K562 (cell line): Measurements from ENCODE around the gene UBA1.

Experiments
- ELF1 ChIP-seq: fragments of 200-800 bp; sonication (Bioruptor generic); IDR thresholded peaks from 2 replicates; pipeline ENCODE4 v1.6.1; 2016; ENCODE audit warnings: missing genetic modification characterization, missing compliant biosample characterization
- FOXK2 ChIP-seq, 2 experiments: fragments of 450-650 bp; IDR thresholded peaks in 1 of 2; conservative IDR thresholded peaks in 1 of 2; 2 replicates each; pipeline ENCODE4 v1.6.1; 2016; ENCODE audit warnings: low read depth in 2 of 2, mild to moderate bottlenecking in 1 of 2
- FUS ChIP-seq: fragments of 200-400 bp; formaldehyde crosslinking; optimal IDR thresholded peaks from 2 replicates; pipeline ENCODE3; 2017; ENCODE audit warnings: low read depth, low read length
- IRF2 ChIP-seq: sonication (generic); formaldehyde crosslinking; IDR thresholded peaks from 2 replicates; pipeline ENCODE4 v1.8.1; 2022; ENCODE audit warnings: mild to moderate bottlenecking, missing genetic modification reagents
- POLR2A ChIP-seq: fragments of 450-650 bp; conservative IDR thresholded peaks from 2 replicates; pipeline ENCODE4 v1.6.1; 2016
- SIX5 ChIP-seq, 2 experiments: IDR thresholded peaks; 2 replicates each; pipeline ENCODE4 v1.6.1; 2011; ENCODE audit warnings: low read length in 2 of 2, borderline replicate concordance in 1 of 2, low read depth in 1 of 2, mild to moderate bottlenecking in 1 of 2, moderate library complexity in 1 of 2; ENCODE audit not compliant: insufficient read depth in 1 of 2
- ZKSCAN1 ChIP-seq: fragments of 150-350 bp; IDR thresholded peaks from 2 replicates; pipeline ENCODE4 v1.6.1; 2016; ENCODE audit warnings: low read depth, low read length
- ZNF23 ChIP-seq: fragments of 250-450 bp; sonication (Bioruptor Pico); IDR thresholded peaks from 2 replicates; pipeline ENCODE4 v1.4.0; 2020; ENCODE audit warnings: mild to moderate bottlenecking
- ZNF311 ChIP-seq: fragments of 250-450 bp; sonication (Bioruptor Pico); IDR thresholded peaks from 2 replicates; pipeline ENCODE4 v1.4.0; 2020; ENCODE audit warnings: mild to moderate bottlenecking, moderate library complexity
- ZNF764 ChIP-seq: fragments of 250-450 bp; sonication (Bioruptor Pico); IDR thresholded peaks from 2 replicates; pipeline ENCODE4 v1.4.0; 2020; ENCODE audit warnings: low read depth, mild to moderate bottlenecking, moderate library complexity
- TF ChIP-seq, protein P1 (sequence below): sonication (generic); formaldehyde crosslinking; IDR thresholded peaks from 2 replicates; pipeline ENCODE4 v1.4.0; 2020; ENCODE audit warnings: mild to moderate bottlenecking, missing genetic modification reagents
- TF ChIP-seq, protein P2 (sequence below): sonication (generic); formaldehyde crosslinking; IDR thresholded peaks from 2 replicates; pipeline ENCODE4 v1.8.1; 2023; ENCODE audit warnings: mild to moderate bottlenecking, missing genetic modification reagents
- TF ChIP-seq, protein P3 (sequence below): fragments of 250-450 bp; sonication (Bioruptor Pico); IDR thresholded peaks from 2 replicates; pipeline ENCODE4 v1.4.0; 2020; ENCODE audit warnings: mild to moderate bottlenecking, moderate library complexity
- TF ChIP-seq, protein P4 (sequence below), 2 experiments: fragments of 450-650 bp; formaldehyde crosslinking in 1 of 2; IDR thresholded peaks; 2 replicates each; pipeline versions ENCODE4 v1.4.0 to v1.6.1; 2014 to 2020; ENCODE audit warnings: mild to moderate bottlenecking in 2 of 2, borderline replicate concordance in 1 of 2, low read depth in 1 of 2

DNA sequence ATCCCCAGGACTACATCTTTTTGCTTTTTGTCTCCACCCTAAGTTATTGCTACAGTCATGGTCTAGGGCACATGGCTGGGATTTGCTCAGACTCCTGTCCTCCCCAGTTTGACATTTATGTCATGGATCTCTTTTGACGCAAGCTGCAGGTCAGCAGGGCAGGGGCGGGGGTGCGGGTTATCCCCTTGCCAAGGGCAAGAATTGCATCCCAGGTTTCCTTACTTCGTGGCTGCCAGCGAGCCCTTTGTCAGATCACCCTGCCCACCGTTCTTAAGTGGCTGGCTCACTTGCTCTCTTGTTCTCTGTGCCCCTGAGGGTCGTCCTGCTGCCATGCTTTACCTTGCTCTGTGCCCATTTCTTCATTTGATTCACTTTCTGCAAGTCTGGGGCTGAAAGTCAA is 21.1 kb upstream of the UBA1 start:
- TF ChIP-seq ZKSCAN1 (no peak), FOXK2 (conservative IDR thresholded peaks at IDR 0.05 in 1 of 2, IDR thresholded peaks at IDR 0.05 in 1 of 2; ENCODE audit: low read depth in 2 of 2) (no peak), SIX5 (IDR thresholded peaks at IDR 0.05; ENCODE audit: borderline replicate concordance in 1 of 2, insufficient read depth in 1 of 2, low read depth in 1 of 2, low read length in 2 of 2) (no peak), IRF2 (no peak), ELF1 (no peak), ZNF311 (no peak), ZNF23 (CRISPR knock-in tag) (no peak), ZNF764 (CRISPR knock-in tag) (no peak), POLR2A (no peak), FUS (no peak)
- TF ChIP-seq, protein P1, sequence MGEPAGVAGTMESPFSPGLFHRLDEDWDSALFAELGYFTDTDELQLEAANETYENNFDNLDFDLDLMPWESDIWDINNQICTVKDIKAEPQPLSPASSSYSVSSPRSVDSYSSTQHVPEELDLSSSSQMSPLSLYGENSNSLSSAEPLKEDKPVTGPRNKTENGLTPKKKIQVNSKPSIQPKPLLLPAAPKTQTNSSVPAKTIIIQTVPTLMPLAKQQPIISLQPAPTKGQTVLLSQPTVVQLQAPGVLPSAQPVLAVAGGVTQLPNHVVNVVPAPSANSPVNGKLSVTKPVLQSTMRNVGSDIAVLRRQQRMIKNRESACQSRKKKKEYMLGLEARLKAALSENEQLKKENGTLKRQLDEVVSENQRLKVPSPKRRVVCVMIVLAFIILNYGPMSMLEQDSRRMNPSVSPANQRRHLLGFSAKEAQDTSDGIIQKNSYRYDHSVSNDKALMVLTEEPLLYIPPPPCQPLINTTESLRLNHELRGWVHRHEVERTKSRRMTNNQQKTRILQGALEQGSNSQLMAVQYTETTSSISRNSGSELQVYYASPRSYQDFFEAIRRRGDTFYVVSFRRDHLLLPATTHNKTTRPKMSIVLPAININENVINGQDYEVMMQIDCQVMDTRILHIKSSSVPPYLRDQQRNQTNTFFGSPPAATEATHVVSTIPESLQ (CRISPR knock-in tag): no peak
- TF ChIP-seq, protein P2, sequence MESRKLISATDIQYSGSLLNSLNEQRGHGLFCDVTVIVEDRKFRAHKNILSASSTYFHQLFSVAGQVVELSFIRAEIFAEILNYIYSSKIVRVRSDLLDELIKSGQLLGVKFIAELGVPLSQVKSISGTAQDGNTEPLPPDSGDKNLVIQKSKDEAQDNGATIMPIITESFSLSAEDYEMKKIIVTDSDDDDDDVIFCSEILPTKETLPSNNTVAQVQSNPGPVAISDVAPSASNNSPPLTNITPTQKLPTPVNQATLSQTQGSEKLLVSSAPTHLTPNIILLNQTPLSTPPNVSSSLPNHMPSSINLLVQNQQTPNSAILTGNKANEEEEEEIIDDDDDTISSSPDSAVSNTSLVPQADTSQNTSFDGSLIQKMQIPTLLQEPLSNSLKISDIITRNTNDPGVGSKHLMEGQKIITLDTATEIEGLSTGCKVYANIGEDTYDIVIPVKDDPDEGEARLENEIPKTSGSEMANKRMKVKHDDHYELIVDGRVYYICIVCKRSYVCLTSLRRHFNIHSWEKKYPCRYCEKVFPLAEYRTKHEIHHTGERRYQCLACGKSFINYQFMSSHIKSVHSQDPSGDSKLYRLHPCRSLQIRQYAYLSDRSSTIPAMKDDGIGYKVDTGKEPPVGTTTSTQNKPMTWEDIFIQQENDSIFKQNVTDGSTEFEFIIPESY (CRISPR knock-in tag): no peak
- TF ChIP-seq, protein P3, sequence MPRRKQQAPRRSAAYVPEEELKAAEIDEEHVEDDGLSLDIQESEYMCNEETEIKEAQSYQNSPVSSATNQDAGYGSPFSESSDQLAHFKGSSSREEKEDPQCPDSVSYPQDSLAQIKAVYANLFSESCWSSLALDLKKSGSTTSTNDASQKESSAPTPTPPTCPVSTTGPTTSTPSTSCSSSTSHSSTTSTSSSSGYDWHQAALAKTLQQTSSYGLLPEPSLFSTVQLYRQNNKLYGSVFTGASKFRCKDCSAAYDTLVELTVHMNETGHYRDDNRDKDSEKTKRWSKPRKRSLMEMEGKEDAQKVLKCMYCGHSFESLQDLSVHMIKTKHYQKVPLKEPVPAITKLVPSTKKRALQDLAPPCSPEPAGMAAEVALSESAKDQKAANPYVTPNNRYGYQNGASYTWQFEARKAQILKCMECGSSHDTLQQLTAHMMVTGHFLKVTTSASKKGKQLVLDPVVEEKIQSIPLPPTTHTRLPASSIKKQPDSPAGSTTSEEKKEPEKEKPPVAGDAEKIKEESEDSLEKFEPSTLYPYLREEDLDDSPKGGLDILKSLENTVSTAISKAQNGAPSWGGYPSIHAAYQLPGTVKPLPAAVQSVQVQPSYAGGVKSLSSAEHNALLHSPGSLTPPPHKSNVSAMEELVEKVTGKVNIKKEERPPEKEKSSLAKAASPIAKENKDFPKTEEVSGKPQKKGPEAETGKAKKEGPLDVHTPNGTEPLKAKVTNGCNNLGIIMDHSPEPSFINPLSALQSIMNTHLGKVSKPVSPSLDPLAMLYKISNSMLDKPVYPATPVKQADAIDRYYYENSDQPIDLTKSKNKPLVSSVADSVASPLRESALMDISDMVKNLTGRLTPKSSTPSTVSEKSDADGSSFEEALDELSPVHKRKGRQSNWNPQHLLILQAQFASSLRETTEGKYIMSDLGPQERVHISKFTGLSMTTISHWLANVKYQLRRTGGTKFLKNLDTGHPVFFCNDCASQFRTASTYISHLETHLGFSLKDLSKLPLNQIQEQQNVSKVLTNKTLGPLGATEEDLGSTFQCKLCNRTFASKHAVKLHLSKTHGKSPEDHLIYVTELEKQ (CRISPR knock-in tag): no peak
- TF ChIP-seq, protein P4, sequence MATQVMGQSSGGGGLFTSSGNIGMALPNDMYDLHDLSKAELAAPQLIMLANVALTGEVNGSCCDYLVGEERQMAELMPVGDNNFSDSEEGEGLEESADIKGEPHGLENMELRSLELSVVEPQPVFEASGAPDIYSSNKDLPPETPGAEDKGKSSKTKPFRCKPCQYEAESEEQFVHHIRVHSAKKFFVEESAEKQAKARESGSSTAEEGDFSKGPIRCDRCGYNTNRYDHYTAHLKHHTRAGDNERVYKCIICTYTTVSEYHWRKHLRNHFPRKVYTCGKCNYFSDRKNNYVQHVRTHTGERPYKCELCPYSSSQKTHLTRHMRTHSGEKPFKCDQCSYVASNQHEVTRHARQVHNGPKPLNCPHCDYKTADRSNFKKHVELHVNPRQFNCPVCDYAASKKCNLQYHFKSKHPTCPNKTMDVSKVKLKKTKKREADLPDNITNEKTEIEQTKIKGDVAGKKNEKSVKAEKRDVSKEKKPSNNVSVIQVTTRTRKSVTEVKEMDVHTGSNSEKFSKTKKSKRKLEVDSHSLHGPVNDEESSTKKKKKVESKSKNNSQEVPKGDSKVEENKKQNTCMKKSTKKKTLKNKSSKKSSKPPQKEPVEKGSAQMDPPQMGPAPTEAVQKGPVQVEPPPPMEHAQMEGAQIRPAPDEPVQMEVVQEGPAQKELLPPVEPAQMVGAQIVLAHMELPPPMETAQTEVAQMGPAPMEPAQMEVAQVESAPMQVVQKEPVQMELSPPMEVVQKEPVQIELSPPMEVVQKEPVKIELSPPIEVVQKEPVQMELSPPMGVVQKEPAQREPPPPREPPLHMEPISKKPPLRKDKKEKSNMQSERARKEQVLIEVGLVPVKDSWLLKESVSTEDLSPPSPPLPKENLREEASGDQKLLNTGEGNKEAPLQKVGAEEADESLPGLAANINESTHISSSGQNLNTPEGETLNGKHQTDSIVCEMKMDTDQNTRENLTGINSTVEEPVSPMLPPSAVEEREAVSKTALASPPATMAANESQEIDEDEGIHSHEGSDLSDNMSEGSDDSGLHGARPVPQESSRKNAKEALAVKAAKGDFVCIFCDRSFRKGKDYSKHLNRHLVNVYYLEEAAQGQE (IDR thresholded peaks at IDR 0.05; ENCODE audit: borderline replicate concordance): no peak
- TF ChIP-seq, protein P4 (CRISPR knock-in tag; IDR thresholded peaks at IDR 0.05; ENCODE audit: low read depth): no peak
